Activated CD4-positive, alpha-beta T cell treated with anti-CD3 and anti-CD28 coated beads for 1 hour (primary cell): ENCODE results near the gene CAB39.

ENCODE experiments used
- DNase-seq: peaks from one replicate; pipeline ENCODE4 v3.0.0-alpha.2; 2020

The CAB39 gene

GRCh38 chr2:230758566-230759480, 46.2 kb downstream of the CAB39 start:
- no peak for DNase-seq

DNA sequence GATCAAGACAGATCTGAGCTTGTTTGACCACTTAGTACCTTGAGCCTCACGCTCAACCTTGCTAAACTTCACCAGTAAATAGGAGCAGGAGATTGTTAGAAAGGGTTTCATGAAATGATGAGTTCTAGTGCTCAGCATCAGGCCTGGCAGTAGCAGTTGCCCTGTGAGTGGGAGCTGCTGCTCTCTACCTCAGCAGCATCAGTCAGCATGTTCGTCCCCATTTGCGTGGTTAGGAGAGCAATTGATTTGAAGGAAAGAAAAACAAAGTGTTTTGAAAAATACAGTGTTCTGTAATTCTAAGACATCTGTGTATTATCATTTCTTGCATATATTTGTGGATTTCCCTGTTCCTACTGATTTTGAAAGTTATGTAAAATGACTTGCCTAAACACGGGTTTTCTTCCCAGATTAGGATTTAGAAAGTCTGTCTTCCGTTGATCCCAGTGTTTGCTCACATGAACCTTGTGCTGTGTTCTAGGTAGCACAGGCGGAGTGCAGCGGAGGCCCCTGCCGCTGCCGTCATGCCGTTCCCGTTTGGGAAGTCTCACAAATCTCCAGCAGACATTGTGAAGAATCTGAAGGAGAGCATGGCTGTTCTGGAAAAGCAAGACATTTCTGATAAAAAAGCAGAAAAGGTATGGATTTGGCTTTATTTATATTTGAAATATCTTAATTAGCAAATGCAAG, 47.0 kb downstream of the CAB39 start:
- DNase-seq: no peak

DNA sequence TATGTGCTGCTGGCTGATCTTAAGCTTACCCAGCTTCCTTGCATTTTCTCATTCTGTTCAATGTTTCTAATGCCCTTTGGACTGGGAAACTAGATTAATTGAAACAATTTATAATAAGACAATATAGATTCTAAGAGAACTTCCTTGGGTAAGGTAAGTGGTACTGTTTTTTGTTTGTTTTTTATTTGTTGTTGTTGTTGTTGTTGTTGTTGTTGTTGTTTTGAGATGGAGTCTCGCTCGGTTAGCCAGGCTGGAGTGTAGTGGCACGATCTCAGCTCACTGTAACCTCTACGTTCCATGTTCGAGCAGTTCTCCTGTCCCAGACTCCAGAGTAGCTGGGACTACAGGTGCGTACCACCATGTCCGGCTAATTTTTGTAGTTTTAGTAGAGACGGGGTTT, 49.1 kb downstream of the CAB39 start:
- no peak for DNase-seq

- no peak for DNase-seq
Measured at GRCh38 chr2:230762317-230762896, 49.8 kb downstream of the CAB39 start.

- no peak for DNase-seq
Measured at GRCh38 chr2:230764346-230764745, 51.7 kb downstream of the CAB39 start.

- DNase-seq: no peak
Measured at GRCh38 chr2:230765611-230766300, 53.1 kb downstream of the CAB39 start.

DNA sequence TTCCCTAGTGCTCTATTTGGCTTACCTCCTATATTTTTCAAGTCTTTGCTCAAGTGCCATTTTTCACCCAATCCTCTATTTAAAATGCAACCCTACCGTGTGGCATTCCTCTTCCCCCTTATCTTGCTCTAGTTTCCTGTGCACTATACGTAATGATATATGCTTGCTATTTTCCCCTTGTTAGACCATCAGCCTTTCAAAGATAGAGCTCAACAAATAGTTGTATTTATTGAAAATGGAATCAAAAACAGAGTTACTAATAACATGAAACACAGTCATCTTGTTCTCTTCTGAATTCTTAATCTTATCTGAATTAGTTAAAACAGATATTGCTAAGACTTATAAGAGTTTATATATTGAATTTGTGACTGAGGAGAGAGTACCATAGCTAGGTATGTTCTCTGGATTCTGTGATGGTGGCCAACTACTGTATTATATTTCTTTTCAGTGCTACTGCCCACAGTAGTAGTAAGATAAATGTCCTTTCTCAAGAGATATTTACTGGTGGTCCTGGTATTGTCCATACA, 55.3 kb downstream of the CAB39 start:
- DNase-seq: no peak

DNA sequence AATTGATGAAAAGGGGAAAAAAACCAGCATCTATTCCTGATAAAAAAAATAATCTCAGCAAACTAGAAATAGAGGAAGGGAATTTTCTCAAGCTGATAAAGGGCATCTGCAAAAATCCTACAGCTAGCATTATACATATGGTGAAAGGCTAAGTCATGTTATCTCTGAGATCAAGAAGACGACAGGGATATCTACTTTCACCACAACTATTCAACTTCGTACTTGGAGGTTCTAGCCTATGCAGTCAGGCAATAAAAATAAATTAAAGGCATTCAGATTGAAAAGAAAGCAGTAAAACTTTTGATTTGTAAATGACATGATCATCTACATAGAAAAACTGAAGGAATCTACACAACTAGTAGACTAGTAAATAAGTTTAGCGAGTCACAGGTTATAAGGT, 58.2 kb downstream of the CAB39 start:
- DNase-seq: no peak

- DNase-seq: no peak
Measured at GRCh38 chr2:230772156-230772555, 59.5 kb downstream of the CAB39 start.

- no peak for DNase-seq
Measured at GRCh38 chr2:230773039-230773773, 60.6 kb downstream of the CAB39 start.

DNA sequence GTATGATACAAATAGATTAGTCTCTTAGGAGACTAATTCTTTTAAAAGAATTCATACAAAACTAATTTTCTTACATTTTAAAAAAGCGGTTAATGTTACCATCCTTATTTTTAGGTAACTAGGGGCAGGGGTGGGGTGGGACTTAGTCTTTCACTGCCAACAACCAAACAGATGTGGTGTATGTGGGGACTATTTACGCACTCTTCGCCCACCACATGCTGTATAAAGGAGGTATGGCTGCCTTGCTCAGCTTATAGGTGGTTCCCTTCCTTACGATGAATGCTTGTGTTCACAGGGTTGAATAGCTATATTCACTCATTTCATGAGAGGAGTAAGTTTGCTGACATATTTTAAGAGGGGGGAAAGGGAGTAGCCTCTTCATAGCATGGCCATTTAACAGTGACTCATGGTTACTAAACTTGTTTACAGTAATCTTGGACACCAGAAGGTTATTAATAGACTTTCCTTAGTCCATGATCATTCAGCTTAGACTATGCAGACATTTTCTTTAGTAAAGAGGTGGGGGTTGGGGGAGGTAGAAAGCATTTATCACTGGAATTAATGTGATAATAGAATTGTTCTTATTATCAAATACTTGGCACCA, 61.8 kb downstream of the CAB39 start:
- DNase-seq: no peak

- no peak for DNase-seq
Measured at GRCh38 chr2:230775737-230776136, 63.1 kb downstream of the CAB39 start.

DNA sequence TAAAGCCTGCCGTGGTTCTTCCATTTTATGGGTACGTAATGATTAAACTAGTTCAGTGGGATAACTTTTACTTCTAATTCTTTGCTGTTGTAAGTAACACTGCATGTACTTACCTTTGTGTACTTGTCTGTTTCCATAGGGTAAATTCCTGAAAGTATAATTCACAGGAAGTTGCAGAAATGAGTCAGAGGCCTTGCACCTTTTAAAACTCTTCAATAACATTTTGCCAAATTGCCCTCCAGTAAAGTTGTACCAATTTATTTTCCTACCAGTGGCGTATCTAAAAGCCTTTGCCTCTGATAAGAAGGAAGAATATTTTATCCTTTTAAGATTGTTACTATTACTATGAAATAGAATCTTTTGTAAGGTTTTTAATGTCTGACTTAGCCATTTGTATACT, 65.1 kb downstream of the CAB39 start:
- no peak for DNase-seq

GRCh38 chr2:230778350-230779063, 65.9 kb downstream of the CAB39 start:
- DNase-seq: no peak

- no peak for DNase-seq
Measured at GRCh38 chr2:230779126-230779525, 66.5 kb downstream of the CAB39 start.

- no peak for DNase-seq
Measured at GRCh38 chr2:230779607-230780006, 67.0 kb downstream of the CAB39 start.

DNA sequence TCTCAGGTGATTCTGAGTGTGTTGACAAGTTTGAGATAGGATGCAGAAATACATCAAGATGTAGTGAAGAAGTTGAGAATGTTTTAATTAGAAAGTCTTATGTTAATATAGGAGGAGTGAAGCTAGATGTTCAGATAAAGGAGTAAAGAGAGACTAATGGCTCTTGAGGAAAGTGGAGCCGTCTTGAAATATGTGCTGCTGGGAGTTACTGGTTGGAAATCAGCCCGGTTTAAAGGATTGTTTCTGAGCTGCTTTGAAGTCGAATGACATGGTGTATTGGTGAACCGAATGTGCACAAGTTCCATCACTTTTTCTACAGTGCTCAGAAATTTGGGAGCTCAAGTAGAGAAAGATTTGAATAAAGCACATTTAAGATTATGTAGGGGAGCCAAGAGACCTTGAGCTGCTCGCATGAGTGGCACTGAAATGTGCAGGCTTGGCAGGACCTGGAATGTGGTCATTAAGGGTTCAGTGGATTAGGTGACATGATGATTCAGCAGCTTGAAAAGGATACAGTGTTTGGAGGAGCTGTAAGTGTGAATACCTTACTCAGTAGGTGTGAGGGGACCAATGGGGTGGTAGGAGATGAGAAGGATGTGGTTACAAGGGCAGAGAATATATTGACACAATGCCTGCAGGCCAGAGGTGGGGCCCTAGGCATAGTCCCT, 68.6 kb downstream of the CAB39 start:
- DNase-seq: peak; percentile 16

- no peak for DNase-seq
Measured at GRCh38 chr2:230783101-230783500, 70.5 kb downstream of the CAB39 start.

- DNase-seq: no peak
Measured at GRCh38 chr2:230784795-230785194, 72.2 kb downstream of the CAB39 start.

DNA sequence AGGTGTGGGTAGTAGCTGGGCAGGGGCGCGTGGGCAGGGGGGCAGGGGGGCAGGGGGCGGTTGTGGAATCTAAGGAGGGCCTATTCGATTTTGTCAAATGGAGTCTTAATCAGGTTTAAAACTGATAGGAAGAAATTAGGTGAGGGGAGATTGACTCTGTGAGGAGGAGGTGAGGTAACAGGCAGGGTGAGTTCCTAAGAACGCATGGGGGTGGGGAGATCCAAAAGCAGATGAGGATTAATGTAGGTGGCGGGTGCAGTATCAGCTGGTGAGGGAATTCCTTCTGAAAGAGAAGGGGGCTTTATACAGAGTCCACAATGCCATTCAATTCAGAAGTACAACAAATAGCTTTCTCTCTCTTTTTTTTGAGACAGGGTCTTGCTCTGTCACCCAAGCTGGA, 72.7 kb downstream of the CAB39 start:
- DNase-seq: no peak

DNA sequence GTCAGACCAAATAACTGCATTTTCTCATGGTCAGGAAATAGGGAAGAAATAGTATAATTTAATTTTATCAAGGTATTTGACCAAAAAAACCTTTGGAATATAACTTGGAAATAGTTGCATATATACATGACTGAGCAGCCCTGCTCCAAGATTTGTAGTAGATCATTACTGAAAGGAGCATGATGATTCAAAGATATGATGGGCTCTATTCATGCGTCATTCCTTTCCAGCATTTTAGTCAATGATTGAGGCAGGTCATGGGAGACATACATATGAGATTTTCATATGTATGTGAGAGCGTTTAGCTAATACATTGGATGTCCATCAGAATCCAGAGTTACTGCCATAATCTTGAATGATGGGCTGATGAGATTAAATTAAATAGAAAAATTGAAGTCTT, 74.5 kb downstream of the CAB39 start:
- no peak for DNase-seq
